LNCAP (cell line): Measurements from ENCODE around the gene SCO2.

Experiments used
- TF ChIP-seq, protein P1 (sequence below): fragments of 450-650 bp; IDR thresholded peaks from 2 replicates; pipeline ENCODE4 v1.5.1; 2017; ENCODE audit warnings: mild to moderate bottlenecking

The SCO2 gene

DNA sequence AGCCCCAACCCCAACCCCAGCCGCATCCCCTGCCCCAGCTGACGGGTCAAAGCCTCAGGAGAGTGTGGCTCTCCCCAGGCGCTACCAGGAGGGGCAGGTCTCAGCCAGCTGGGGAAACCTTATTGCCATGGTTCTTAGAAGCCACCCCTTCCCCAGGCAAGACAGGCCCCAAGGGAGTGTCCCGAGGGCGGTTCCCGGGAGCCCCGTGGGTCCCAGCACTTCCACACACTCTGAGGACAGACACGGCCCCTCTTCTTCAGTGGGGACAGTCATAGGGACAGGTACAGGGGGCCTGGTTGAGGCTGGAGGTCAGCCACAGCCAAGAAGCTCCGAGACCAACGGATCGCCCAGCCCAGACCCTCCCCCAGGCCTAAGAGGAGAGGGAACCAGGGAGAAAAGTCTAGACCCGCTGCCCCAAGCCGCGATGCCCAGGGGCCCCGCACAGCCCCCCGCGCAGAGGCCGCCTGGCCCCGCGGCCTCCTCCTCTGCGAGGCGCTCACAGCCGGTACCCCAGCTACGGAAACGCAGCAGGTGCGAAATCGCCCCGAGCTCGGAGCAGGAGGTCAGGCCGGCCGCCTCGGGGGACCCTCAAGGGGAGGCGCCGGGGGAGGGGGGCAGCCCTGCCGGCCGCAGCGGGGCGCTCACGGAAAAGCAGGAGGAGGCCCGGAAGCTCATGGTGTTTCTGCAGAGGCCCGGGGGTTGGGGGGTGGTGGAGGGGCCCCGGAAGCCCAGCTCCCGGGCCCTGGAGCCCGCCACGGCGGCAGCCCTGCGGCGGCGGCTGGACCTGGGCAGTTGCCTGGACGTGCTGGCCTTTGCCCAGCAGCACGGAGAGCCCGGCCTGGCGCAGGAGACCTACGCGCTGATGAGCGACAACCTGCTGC, 22.9 kb upstream of the SCO2 start:
- TF ChIP-seq, protein P1, sequence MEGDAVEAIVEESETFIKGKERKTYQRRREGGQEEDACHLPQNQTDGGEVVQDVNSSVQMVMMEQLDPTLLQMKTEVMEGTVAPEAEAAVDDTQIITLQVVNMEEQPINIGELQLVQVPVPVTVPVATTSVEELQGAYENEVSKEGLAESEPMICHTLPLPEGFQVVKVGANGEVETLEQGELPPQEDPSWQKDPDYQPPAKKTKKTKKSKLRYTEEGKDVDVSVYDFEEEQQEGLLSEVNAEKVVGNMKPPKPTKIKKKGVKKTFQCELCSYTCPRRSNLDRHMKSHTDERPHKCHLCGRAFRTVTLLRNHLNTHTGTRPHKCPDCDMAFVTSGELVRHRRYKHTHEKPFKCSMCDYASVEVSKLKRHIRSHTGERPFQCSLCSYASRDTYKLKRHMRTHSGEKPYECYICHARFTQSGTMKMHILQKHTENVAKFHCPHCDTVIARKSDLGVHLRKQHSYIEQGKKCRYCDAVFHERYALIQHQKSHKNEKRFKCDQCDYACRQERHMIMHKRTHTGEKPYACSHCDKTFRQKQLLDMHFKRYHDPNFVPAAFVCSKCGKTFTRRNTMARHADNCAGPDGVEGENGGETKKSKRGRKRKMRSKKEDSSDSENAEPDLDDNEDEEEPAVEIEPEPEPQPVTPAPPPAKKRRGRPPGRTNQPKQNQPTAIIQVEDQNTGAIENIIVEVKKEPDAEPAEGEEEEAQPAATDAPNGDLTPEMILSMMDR, result no peak

DNA sequence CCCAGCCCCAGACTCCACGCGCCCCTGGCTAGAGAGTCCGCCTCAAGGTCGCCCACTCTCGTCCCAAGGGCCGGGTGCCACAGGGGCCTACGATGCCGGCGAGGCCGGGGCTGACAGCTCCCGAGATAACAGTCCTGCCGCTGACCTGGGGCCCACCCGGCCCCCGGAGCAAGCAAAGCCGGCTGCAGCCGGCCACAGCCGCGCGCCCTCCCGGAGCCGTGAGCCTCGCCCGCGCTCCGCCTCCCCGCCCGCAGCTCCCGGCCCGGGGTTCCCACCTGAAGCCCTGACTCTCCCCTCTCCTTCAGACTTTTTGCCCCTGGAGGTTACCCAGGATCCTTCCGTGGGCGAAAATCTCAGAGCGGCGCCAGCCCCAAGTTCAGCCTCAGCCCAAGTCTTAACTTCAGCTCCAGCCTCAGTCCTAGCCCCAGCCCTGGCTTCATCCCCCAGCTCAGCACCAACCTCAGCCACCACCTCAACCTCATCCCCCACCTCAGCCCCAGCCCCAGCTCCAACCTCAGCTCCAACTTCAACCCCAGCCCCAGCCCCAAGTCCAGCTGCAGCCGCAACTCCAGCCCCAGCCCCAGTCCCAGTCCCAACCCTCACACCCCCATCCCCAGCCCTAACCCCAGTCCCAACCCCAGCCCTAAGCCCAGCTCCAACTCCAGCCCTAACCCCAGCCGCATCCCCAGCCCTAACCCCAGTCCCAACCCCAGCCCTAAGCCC, 22.0 kb upstream of the SCO2 start:
- TF ChIP-seq, protein P1, result no peak

DNA sequence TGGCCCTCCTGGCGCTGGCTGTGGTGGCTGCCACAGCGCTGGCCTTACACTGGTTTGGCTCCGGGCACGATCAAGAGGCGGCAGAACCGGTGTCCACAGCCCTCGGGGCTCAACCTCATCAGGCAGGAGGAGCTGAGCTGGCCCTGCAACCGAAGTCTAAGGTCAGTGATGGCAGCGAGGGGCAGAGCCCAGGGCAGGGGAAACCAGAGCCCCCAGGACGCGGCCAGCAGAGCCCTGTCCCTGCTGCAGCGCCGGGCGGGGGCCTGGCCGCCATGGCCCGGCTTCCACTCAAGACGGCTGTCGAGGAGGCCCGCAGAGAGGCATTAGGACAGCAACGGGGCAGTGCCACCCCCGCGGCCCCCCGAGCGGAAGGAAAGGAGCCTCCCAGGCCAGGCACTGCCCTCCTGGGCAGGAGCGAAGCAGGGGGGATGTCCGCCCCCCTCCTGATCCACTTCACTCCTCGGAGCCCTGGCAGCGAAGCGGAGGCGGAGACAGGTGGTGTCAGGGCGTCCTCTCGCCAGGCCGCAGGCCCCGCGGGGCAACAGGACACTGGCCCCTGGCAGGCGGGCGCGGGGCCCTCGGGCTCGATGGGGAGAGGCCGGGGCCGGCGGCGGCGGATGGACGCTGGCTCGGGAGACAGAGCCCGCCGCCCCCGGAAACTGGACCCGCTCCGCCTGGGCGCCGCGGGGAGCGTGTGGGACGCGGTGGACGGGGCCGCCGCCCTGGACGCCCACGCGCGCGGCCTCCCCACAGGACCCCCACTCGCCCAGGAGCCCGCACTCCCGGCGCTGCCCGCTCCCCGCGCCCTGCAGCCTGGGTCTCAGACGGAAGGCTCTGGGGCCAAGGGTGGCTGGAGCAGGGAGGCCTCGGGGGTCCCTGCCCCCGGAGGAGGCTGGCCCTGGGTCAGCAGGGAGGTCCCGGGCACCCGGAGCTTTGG, 21.2 kb upstream of the SCO2 start:
- TF ChIP-seq, protein P1, result no peak

DNA sequence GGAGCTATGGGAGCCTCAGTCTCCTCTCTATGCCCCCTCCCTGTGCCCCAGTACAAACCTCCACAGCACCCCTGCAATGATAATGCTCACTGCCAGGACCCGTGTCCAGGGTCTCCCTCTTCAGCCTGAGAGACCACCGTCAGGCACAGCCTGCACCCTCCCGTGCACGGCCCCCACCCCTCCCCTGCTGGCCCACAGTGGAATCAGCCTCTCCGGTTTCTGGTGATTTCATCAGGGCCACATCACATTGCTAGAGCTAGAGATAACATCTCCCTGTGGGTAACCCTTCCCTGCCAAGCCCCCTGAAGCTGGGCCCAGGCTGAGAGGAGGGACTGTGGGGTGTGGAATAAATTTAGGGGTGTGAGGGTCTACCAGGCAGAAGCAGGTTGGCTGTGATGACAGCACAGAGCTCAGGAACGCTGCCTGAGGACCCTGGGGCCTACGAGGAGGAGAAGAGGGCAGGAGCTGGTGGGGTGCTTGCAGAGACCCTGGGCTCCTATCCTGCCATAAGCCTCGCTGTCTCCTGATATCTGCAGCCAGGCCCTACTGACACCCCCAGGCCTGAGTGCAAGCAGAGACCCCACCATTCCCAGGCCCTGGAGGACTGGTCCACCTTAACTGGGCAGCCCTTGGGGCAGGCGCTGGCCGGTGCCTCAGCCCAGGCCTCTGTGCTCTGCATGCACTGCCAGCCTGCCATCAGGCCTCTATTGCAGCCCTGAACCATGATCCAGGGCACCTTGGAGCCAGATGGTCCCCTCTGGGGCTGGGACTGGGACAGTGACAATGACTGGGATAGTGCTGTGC, 20.3 kb upstream of the SCO2 start, which contains the start of gene KLHDC7B:
Gene KLHDC7B, plus strand, starts transcription at position 378 of the 804 bp plus-strand sequence. Its CDS starts 345 bp downstream, at position 723.
- TF ChIP-seq, protein P1, result no peak

DNA sequence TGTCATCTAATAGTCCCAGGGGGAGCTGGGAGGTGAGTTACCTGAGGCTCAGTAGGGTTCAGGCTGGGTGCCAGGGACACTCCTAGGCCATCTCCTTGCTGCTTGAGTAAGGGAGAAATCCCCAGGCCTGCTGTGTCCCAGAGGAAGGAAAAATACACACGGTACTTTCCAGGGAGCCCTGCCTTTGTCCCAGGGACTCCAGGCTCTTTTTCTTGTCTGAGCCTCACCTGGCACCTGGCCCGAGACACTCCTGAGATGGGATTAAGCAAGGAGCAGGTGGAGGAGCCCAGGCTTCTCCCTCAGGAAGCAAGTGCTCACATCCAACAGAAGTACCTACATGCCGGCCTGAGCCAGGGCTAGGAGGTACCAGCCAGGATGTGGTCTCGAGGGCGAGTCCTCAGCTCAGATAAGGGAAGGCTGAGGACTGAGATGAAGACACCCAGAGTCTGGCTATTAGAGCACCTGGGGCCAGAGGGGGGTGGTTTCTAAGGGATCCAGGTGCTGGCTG, 19.4 kb upstream of the SCO2 start:
- TF ChIP-seq, protein P1, result no peak

DNA sequence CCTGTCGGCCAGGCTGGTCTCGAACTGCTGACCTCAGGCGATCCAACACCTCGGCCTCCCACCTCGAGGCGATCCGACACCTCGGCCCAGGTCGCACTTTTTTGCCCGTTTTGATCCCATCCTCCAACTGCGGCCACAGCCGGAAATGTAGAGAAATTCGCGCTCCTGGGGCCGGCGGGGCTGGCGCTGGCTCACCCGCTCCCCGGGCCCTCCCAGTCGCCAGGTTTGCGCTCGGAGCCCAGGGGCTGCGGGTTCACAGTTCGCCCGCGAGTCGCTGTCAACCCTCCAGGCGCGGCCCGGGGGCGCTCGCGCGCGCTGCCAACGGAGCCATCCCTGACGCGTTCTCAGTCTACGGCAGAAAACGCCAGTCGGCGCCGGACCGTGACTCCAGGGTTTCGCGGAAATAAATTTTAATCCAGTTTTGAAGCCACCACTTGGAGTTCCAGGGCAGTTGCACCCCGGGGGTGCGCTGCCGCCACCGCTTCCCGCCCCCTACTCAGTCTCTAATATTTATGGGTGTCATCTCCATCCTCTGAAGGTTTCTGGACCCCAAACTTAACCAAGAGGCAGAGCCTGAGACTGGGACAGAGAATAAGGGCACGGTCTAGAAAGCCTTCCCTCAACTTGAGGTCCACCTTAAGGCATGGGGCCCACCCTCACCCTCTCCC, 18.8 kb upstream of the SCO2 start:
- TF ChIP-seq, protein P1, result no peak
